Measurements from ENCODE around the gene DOCK4. TPM values are rescaled to one million over a fixed set of nuclear protein-coding genes. Genes with fewer than 3 reads are reported as not detected.
"Not testable (repeated sequence)": the region's sequence is repeated elsewhere in the genome, so short reads cannot be mapped to it uniquely, and the experiment has no call there.

The DOCK4 gene
- polyA plus RNA-seq, 1 donor (not counting 4 experiments of a cell fraction or from before 2014, with no cell fraction given) = 13.9 TPM

DNA sequence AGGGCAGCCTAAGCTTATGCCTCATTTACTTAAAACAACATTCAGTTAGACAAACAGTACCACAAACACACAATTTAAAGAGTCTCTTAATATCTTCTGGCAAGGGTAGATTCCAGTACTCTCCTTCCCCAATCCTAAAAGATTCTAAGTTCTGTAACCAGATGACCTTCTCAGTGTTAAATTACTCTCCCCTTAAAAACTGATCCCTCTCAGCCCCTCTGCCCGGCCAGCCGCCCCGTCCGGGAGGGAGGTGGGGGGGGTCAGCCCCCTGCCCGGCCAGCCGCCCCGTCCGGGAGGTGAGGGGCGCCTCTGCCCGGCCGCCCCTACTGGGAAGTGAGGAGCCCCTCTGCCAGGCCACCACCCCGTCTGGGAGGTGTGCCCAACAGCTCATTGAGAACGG, 78.2 kb downstream of the DOCK4 start:
- H3K27me3 ChIP-seq (ENCODE audit: control insufficient read depth, extremely low read depth, insufficient read depth, low read length); dilution Hi-C loops (cut with MboI; ENCODE audit: extremely low pct_ligation_motif_present, low sequenced_read_pairs); H3K9me1 ChIP-seq (ENCODE audit: control insufficient read depth, extremely low read depth, insufficient read depth, low read length); H3K9ac ChIP-seq (ENCODE audit: control insufficient read depth, extremely low read depth, insufficient read depth, low read length); H3K36me3 ChIP-seq (ENCODE audit: control insufficient read depth in 2 of 2, extremely low read depth in 1 of 2, insufficient read depth in 2 of 2, low read length in 2 of 2); H4K20me1 ChIP-seq (ENCODE audit: control insufficient read depth, extremely low read depth, insufficient read depth, low read length); H3K4me2 ChIP-seq (ENCODE audit: control insufficient read depth, extremely low read depth, insufficient read depth, low read depth, low read length); H3K27ac ChIP-seq (ENCODE audit: control insufficient read depth, insufficient read depth, low read length); DNase-seq (ENCODE audit: low read depth, low spot score); H3K4me1 ChIP-seq (ENCODE audit: control insufficient read depth, extremely low read depth, insufficient read depth, low read length); H2AFZ ChIP-seq (ENCODE audit: control insufficient read depth, low read length); FAIRE-seq; H3K9me3 ChIP-seq (ENCODE audit: control insufficient read depth, low read depth, low read length); H3K4me3 ChIP-seq (ENCODE audit: control insufficient read depth in 2 of 3, extremely low read depth in 1 of 3, insufficient read depth in 2 of 3, low read depth in 1 of 3, low read length in 3 of 3): not testable (repeated sequence)
- H3K79me2 ChIP-seq (ENCODE audit: control insufficient read depth, insufficient read depth, low read length) = peaks cover 28% of the 10 kb centered on the region

DNA sequence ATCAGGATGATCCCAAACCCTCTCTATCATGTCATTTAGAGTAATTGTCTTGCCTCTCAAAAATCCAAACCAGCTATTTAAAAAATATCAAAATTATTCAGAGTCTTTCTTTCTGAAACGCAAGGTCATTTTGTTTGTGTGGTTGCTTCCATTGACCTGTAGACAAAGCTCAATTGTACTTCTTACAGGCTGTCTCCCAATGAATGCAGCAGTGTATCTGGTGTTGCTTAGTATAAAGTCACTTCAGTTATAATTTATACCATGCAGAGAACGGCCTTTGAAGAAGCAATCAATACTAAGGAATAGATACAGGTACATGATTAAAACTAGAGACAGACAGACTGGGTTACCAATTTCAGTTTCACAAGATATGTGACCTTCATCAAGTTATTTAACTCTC, 80.9 kb downstream of the DOCK4 start:
- FAIRE-seq (no peak), DNase-seq (ENCODE audit: low read depth, low spot score) (no peak)
- no peak overlapping the region for H2AFZ ChIP-seq (ENCODE audit: control insufficient read depth, low read length)
- dilution Hi-C loops (cut with MboI; ENCODE audit: extremely low pct_ligation_motif_present, low sequenced_read_pairs) = no loop called here
- no peaks in the 10 kb centered on the region for H3K36me3 ChIP-seq (ENCODE audit: control insufficient read depth in 2 of 2, extremely low read depth in 1 of 2, insufficient read depth in 2 of 2, low read length in 2 of 2)
- H3K4me2 ChIP-seq (ENCODE audit: control insufficient read depth, extremely low read depth, insufficient read depth, low read depth, low read length) = no peak overlapping the region
- H3K4me1 ChIP-seq (ENCODE audit: control insufficient read depth, extremely low read depth, insufficient read depth, low read length) = peaks cover 5% of the 10 kb centered on the region
- H4K20me1 ChIP-seq (ENCODE audit: control insufficient read depth, extremely low read depth, insufficient read depth, low read length) = no peaks in the 10 kb centered on the region
- no peaks in the 10 kb centered on the region for H3K9me3 ChIP-seq (ENCODE audit: control insufficient read depth, low read depth, low read length)
- H3K79me2 ChIP-seq (ENCODE audit: control insufficient read depth, insufficient read depth, low read length) = peaks cover 20% of the 10 kb centered on the region
- H3K27ac ChIP-seq (ENCODE audit: control insufficient read depth, insufficient read depth, low read length) = no peak overlapping the region
- TF ChIP-seq CTCF (optimal IDR thresholded peaks at IDR 0.05 in 1 of 3, IDR thresholded peaks at IDR 0.05 in 1 of 3, conservative IDR thresholded peaks at IDR 0.05 in 1 of 3; ENCODE audit: extremely low read depth in 1 of 3, insufficient read depth in 2 of 3, low read length in 3 of 3) = no peak
- TF ChIP-seq EZH2 (IDR thresholded peaks at IDR 0.05; ENCODE audit: low read length) = no peak
- H3K9me1 ChIP-seq (ENCODE audit: control insufficient read depth, extremely low read depth, insufficient read depth, low read length) = no peaks in the 10 kb centered on the region
- H3K27me3 ChIP-seq (ENCODE audit: control insufficient read depth, extremely low read depth, insufficient read depth, low read length) = no peaks in the 10 kb centered on the region
- no peak overlapping the region for H3K4me3 ChIP-seq (ENCODE audit: control insufficient read depth in 2 of 3, extremely low read depth in 1 of 3, insufficient read depth in 2 of 3, low read depth in 1 of 3, low read length in 3 of 3)
- no peak overlapping the region for H3K9ac ChIP-seq (ENCODE audit: control insufficient read depth, extremely low read depth, insufficient read depth, low read length)

DNA sequence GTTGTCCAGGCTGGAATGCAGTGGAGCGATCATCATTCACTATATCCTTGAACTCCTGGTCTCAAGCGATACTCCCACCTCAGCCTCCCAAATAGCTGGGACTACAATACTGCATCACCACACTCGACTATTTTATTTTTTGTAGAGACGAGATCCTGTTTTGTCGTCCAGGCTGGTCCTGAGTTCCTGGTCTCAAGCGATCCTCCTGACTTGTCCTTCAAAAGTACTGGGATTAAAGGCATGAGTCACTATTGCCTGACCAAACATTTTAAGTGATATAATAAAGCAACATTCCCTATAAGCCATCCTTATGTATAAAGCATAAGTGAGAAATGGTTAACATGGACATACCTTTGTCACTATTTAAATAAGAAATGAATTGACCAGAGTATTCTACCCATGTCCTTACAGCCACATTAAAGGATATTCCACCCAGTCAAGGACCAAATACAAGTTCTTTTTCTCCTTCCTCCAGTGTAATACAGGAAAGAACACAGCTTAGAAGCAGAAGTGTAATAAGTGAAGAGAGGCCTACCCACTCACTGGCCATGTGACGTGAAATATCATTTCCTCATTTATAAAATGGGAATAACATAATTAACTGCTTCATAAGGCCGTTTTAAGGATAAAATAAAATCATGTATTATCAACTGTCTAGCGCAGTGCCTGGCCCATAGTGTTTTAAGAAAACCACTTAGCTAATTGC, 82.0 kb downstream of the DOCK4 start:
- peaks cover 14% of the 10 kb centered on the region for H3K79me2 ChIP-seq (ENCODE audit: control insufficient read depth, insufficient read depth, low read length)
- no peak overlapping the region for H3K9ac ChIP-seq (ENCODE audit: control insufficient read depth, extremely low read depth, insufficient read depth, low read length)
- no peaks in the 10 kb centered on the region for H3K36me3 ChIP-seq (ENCODE audit: control insufficient read depth in 2 of 2, extremely low read depth in 1 of 2, insufficient read depth in 2 of 2, low read length in 2 of 2)
- no peak overlapping the region for H2AFZ ChIP-seq (ENCODE audit: control insufficient read depth, low read length)
- FAIRE-seq = no peak
- H3K27me3 ChIP-seq (ENCODE audit: control insufficient read depth, extremely low read depth, insufficient read depth, low read length) = no peaks in the 10 kb centered on the region
- H3K9me3 ChIP-seq (ENCODE audit: control insufficient read depth, low read depth, low read length) = no peaks in the 10 kb centered on the region
- no peak overlapping the region for H3K27ac ChIP-seq (ENCODE audit: control insufficient read depth, insufficient read depth, low read length)
- dilution Hi-C loops (cut with MboI; ENCODE audit: extremely low pct_ligation_motif_present, low sequenced_read_pairs) = no loop called here
- no peaks in the 10 kb centered on the region for H3K9me1 ChIP-seq (ENCODE audit: control insufficient read depth, extremely low read depth, insufficient read depth, low read length)
- DNase-seq (ENCODE audit: low read depth, low spot score) = no peak
- no peaks in the 10 kb centered on the region for H3K4me1 ChIP-seq (ENCODE audit: control insufficient read depth, extremely low read depth, insufficient read depth, low read length)
- no peak overlapping the region for H3K4me2 ChIP-seq (ENCODE audit: control insufficient read depth, extremely low read depth, insufficient read depth, low read depth, low read length)
- TF ChIP-seq EZH2 (IDR thresholded peaks at IDR 0.05; ENCODE audit: low read length) (no peak), CTCF (optimal IDR thresholded peaks at IDR 0.05 in 1 of 3, IDR thresholded peaks at IDR 0.05 in 1 of 3, conservative IDR thresholded peaks at IDR 0.05 in 1 of 3; ENCODE audit: extremely low read depth in 1 of 3, insufficient read depth in 2 of 3, low read length in 3 of 3) (no peak)
- no peaks in the 10 kb centered on the region for H4K20me1 ChIP-seq (ENCODE audit: control insufficient read depth, extremely low read depth, insufficient read depth, low read length)
- no peak overlapping the region for H3K4me3 ChIP-seq (ENCODE audit: control insufficient read depth in 2 of 3, extremely low read depth in 1 of 3, insufficient read depth in 2 of 3, low read depth in 1 of 3, low read length in 3 of 3)
